Mesendoderm (in vitro differentiated cells): ENCODE data around the gene YTHDF1.

ENCODE experiments used
- DNase-seq: peaks from one replicate; pipeline ENCODE4 v3.0.0; 2013
- H2AK5ac ChIP-seq: 2 replicates; pipeline ENCODE4 v1.6.1; 2013; ENCODE audit warnings: low read length, inconsistent platforms
- H2BK120ac ChIP-seq: 2 replicates; pipeline ENCODE4 v1.6.1; 2013; ENCODE audit warnings: low read depth, mild to moderate bottlenecking, low read length, moderate library complexity, mixed read lengths
- H2BK15ac ChIP-seq: replicated peaks from 2 replicates; pipeline ENCODE4 v1.6.1; 2013; ENCODE audit warnings: low read depth, mild to moderate bottlenecking, moderate library complexity
- H2BK5ac ChIP-seq: 2 replicates; pipeline ENCODE4 v1.6.1; 2013; ENCODE audit warnings: low read length, inconsistent platforms
- H3K18ac ChIP-seq: 2 replicates; pipeline ENCODE4 v1.6.1; 2013; ENCODE audit warnings: mild to moderate bottlenecking, low read length, mixed read lengths
- H3K23ac ChIP-seq: one replicate; pipeline ENCODE4 v1.6.1; 2013; ENCODE audit warnings: low read length
- H3K27ac ChIP-seq: 2 replicates; pipeline ENCODE4 v1.5.1; 2013; ENCODE audit warnings: low read depth, mild to moderate bottlenecking, inconsistent platforms, low read length, moderate library complexity
- H3K27me3 ChIP-seq: 2 replicates; pipeline ENCODE4 v1.6.1; 2013; ENCODE audit warnings: low read length, control low read depth, mild to moderate bottlenecking, inconsistent platforms; ENCODE audit not compliant: insufficient read depth, poor library complexity
- H3K36me3 ChIP-seq: 2 replicates; pipeline ENCODE4 v1.6.1; 2013; ENCODE audit warnings: low read length, inconsistent platforms; ENCODE audit not compliant: control insufficient read depth, insufficient read depth
- H3K4ac ChIP-seq: one replicate; pipeline ENCODE4 v1.6.1; 2013; ENCODE audit warnings: low read depth, mild to moderate bottlenecking, low read length, moderate library complexity
- H3K4me1 ChIP-seq: 2 replicates; pipeline ENCODE4 v1.6.1; 2013; ENCODE audit warnings: low read depth, low read length, inconsistent platforms; ENCODE audit not compliant: control insufficient read depth
- H3K4me2 ChIP-seq: 2 replicates; pipeline ENCODE4 v1.6.1; 2013; ENCODE audit warnings: low read length
- H3K4me3 ChIP-seq: 2 replicates; pipeline ENCODE4 v1.5.1; 2013; ENCODE audit warnings: mild to moderate bottlenecking, low read length
- H3K56ac ChIP-seq: one replicate; pipeline ENCODE4 v1.6.1; 2013; ENCODE audit warnings: low read length
- H3K79me1 ChIP-seq: 2 replicates; pipeline ENCODE4 v1.6.1; 2013; ENCODE audit warnings: low read length, inconsistent platforms
- H3K79me2 ChIP-seq: 2 replicates; pipeline ENCODE4 v1.6.1; 2013; ENCODE audit warnings: mild to moderate bottlenecking, low read length; ENCODE audit not compliant: control insufficient read depth, insufficient read depth
- H3K9ac ChIP-seq: 2 replicates; pipeline ENCODE4 v1.6.1; 2013; ENCODE audit warnings: low read length, inconsistent platforms
- H4K5ac ChIP-seq: one replicate; pipeline ENCODE4 v1.6.1; 2013; ENCODE audit warnings: low read length
- H4K8ac ChIP-seq: one replicate; pipeline ENCODE4 v1.6.1; 2013; ENCODE audit warnings: low read depth, mild to moderate bottlenecking, control low read depth, low read length, moderate library complexity
- WGBS: extraction: QIAGEN DNeasy Blood & Tissue Kit; methylation state at CpG from one replicate; pipeline ENCODE4 v1.1.7; 2013; ENCODE audit warnings: low lambda C conversion rate, missing lambda C conversion rate; ENCODE audit not compliant: insufficient coverage; ENCODE audit errors: extremely low coverage; 5-methylcytosine and 5-hydroxymethylcytosine counted together

The YTHDF1 gene

GRCh38 chr20:63246490-63247288 lies 30.8 kb upstream of the YTHDF1 start:
- no peak overlapping the region for H3K4ac ChIP-seq
- no peaks in the 10 kb centered on the region for H3K27me3 ChIP-seq
- peak overlapping the region; percentile 42 for H3K4me2 ChIP-seq
- no peak overlapping the region for H2BK120ac ChIP-seq
- peak overlapping the region; percentile 49 for H3K9ac ChIP-seq
- no peaks in the 10 kb centered on the region for H3K36me3 ChIP-seq
- no peak overlapping the region for H3K23ac ChIP-seq
- peak overlapping the region; percentile 49 for H3K56ac ChIP-seq
- no peak overlapping the region for H4K5ac ChIP-seq
- H3K4me3 ChIP-seq = no peak overlapping the region
- H2BK5ac ChIP-seq = no peak overlapping the region
- H2BK15ac ChIP-seq = no peak overlapping the region
- DNase-seq = peak; percentile 40
- H3K79me2 ChIP-seq = no peaks in the 10 kb centered on the region
- H3K4me1 ChIP-seq = no peaks in the 10 kb centered on the region
- H3K18ac ChIP-seq = no peak overlapping the region
- no peak overlapping the region for H2AK5ac ChIP-seq
- no peaks in the 10 kb centered on the region for H3K79me1 ChIP-seq
- no peak overlapping the region for H3K27ac ChIP-seq
- WGBS = no CpG with 5 or more reads among the region's 50 CpGs
- H4K8ac ChIP-seq = no peak overlapping the region

DNA sequence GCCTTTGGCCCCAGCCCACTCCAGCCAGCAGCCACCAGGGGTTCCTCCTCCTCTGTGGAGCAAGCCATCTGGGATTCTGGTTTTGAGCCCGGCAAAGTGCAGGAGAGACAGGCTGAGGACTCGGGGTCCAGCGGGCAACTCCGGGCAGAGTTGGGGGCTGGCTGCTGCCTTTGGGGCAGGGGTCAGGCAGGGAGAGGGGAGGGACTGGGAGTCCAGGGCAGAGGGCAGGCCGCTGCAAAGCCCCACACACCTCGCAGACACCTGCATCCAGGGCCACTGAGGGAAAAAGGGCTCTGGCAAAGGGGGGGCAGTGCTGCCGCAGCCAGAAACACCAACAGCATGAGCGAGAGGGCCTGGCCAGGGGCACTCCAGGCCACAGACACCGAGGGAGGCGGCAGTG lies 28.5 kb upstream of the YTHDF1 start:
- Histone ChIP-seq H3K18ac (no peak overlapping the region), H2BK5ac (no peak overlapping the region), H2AK5ac (no peak overlapping the region), H3K9ac (no peak overlapping the region), H3K27ac (no peak overlapping the region), H4K8ac (no peak overlapping the region), H3K4me2 (no peak overlapping the region), H3K36me3 (no peaks in the 10 kb centered on the region), H3K4me3 (no peak overlapping the region), H2BK120ac (no peak overlapping the region), H3K79me1 (no peaks in the 10 kb centered on the region), H3K23ac (no peak overlapping the region), H3K27me3 (no peaks in the 10 kb centered on the region), H3K4ac (no peak overlapping the region), H4K5ac (no peak overlapping the region), H3K56ac (no peak overlapping the region), H3K4me1 (no peaks in the 10 kb centered on the region), H2BK15ac (no peak overlapping the region), H3K79me2 (no peaks in the 10 kb centered on the region)
- DNase-seq = no peak
- WGBS = no CpG with 5 or more reads among the region's 10 CpGs

DNA sequence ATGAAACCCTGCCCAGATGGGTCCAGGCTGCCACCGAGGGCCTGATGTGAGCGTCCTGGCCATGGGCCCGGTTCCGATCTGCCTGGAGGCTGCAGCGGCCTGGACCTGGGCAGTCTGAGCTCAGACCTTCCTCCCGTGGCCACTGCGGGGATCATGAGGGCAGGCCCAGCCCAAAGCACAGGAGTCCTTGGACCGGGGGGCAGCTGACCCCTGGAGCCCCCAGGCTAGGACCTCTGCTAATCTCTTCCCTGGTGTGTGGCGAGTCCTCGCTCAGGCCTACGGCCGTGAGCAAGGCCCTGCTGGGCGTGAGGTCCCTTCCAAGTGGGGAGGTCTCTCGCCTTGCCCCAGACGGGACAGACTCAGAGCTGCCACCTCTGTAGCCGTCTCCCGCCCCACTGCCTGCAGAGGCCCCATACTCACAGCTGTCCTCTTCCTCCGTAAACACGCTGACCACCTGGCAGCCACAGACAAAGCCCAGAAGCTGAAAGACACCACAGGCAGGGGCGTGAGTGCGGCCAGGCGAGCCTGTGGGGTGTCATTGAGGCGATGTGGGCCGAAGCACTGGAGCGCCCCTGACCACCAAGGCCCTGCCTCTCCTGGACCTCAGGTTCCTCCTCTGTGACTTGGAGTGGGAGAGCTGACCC lies 27.8 kb upstream of the YTHDF1 start:
- Histone ChIP-seq H3K36me3 (no peaks in the 10 kb centered on the region), H3K18ac (no peak overlapping the region), H3K27ac (no peak overlapping the region), H4K8ac (no peak overlapping the region), H4K5ac (no peak overlapping the region), H2BK15ac (no peak overlapping the region), H2AK5ac (no peak overlapping the region), H3K23ac (no peak overlapping the region), H3K4me1 (no peaks in the 10 kb centered on the region), H2BK120ac (no peak overlapping the region), H3K4ac (no peak overlapping the region), H3K9ac (no peak overlapping the region), H3K27me3 (no peaks in the 10 kb centered on the region), H3K79me2 (no peaks in the 10 kb centered on the region), H2BK5ac (no peak overlapping the region), H3K4me2 (no peak overlapping the region), H3K4me3 (no peak overlapping the region), H3K79me1 (no peaks in the 10 kb centered on the region), H3K56ac (no peak overlapping the region)
- no CpG with 5 or more reads among the region's 25 CpGs for WGBS
- DNase-seq = no peak

DNA sequence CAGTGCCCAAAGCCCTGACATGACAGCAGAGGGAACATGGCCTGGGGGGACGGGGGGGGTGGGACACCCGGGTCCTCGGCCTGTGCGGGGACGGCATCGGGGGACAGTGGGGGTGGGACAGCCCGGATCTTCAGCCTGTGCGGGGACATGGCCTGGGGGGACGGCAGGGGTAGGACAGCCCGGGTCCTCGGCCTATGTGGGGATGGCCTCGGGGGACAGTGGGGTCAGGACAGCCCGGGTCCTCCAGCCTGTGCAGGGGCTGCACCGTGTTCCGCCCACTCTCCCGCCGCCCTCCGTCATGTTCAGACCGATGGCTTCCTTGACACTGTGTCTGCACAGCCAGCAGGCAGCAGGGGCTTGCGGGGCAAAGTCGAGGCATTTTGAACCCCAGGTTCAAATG lies 26.8 kb upstream of the YTHDF1 start:
- no peak overlapping the region for H3K23ac ChIP-seq
- no peak overlapping the region for H2BK120ac ChIP-seq
- H4K8ac ChIP-seq = no peak overlapping the region
- H3K4me2 ChIP-seq = no peak overlapping the region
- H3K79me1 ChIP-seq = no peaks in the 10 kb centered on the region
- H3K9ac ChIP-seq = no peak overlapping the region
- no peak overlapping the region for H3K27ac ChIP-seq
- H3K36me3 ChIP-seq = no peaks in the 10 kb centered on the region
- H2AK5ac ChIP-seq = no peak overlapping the region
- DNase-seq = no peak
- no peak overlapping the region for H3K4me3 ChIP-seq
- H3K79me2 ChIP-seq = no peaks in the 10 kb centered on the region
- H2BK5ac ChIP-seq = no peak overlapping the region
- H3K18ac ChIP-seq = no peak overlapping the region
- H2BK15ac ChIP-seq = no peak overlapping the region
- no peak overlapping the region for H3K4ac ChIP-seq
- H3K56ac ChIP-seq = no peak overlapping the region
- WGBS = no CpG with 5 or more reads among the region's 21 CpGs
- no peaks in the 10 kb centered on the region for H3K27me3 ChIP-seq
- no peak overlapping the region for H4K5ac ChIP-seq
- no peaks in the 10 kb centered on the region for H3K4me1 ChIP-seq

DNA sequence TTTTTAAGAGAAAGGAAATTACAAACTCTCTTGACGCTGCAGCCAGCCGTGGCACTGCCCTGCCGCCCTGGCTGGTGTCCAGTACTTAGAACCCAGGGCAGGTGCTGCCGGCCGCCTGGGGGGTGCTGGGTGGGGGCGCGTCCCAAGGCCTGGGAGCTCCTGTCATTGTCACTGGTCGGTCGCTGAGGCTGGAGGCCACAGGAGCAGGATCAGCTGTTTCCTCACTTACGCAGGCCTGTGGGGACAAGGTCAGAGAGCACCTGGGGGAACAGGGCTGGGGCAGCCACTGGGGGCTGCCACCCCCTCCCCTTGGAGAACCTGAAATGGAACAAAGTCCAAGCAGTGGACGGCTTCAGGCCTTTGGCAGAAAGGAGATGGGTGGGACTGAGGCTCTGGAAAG lies 25.3 kb upstream of the YTHDF1 start:
- Histone ChIP-seq H2AK5ac (no peak overlapping the region), H3K9ac (no peak overlapping the region), H3K79me1 (no peaks in the 10 kb centered on the region), H3K4ac (no peak overlapping the region), H3K4me3 (no peak overlapping the region), H3K56ac (no peak overlapping the region), H3K36me3 (no peaks in the 10 kb centered on the region), H3K27ac (no peak overlapping the region), H4K5ac (no peak overlapping the region), H3K4me1 (no peaks in the 10 kb centered on the region), H3K4me2 (no peak overlapping the region), H4K8ac (no peak overlapping the region), H3K79me2 (no peaks in the 10 kb centered on the region), H3K18ac (no peak overlapping the region), H3K23ac (no peak overlapping the region), H2BK5ac (no peak overlapping the region), H3K27me3 (no peaks in the 10 kb centered on the region), H2BK15ac (no peak overlapping the region), H2BK120ac (no peak overlapping the region)
- DNase-seq = no peak
- WGBS = no CpG with 5 or more reads among the region's 11 CpGs
